Measurements from ENCODE around the gene COPZ1. TPM values are rescaled to one million over a fixed set of nuclear protein-coding genes. Genes with fewer than 3 reads are reported as not detected.
A peak's percentile ranks its signal among the peaks of the same experiment; 100 is the strongest.
"Not testable (repeated sequence)": the region's sequence is repeated elsewhere in the genome, so short reads cannot be mapped to it uniquely, and the experiment has no call there.

COPZ1 gene
- total RNA-seq, 1 donor from 2014 or later, result 160 TPM

DNA sequence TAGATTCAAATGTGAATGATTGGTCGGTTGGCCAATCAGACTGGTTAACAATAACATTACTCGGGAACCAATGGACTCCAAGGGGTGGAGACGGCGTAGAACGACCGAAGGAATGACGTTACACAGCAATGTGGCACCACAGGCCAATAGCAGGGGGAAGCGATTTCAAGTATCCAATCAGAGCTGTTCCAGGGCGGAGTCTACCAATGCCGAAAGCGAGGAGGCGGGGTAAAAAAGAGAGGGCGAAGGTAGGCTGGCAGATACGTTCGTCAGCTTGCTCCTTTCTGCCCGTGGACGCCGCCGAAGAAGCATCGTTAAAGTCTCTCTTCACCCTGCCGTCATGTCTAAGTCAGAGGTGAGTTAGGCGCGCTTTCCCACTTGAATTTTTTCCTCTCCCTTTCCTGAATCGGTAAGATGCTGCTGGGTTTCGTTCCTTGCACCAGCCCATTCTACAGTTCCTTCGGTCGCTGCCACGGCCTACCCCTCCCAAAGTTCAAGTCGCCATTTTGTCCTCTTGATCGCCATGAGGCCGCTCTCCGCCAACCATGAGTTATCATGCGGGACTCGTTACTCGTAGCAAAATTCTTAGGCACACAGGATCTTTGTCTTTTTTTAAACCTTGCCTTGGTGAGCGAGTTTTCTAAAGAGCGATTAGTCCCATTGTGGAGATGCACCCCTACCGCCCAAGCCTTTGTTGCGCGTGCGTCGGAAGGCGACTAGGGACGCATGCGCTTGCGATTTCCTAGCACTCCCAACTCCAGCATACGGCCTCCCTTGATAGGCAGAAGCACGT, 44.3 kb upstream of the COPZ1 start, which contains the start of gene HNRNPA1:
Gene HNRNPA1 (plus strand): TSS at position 259 of the 793 bp plus-strand sequence. CDS start 82 bp downstream, at position 341.
- no peak within 1 kb of the TSS for H3K27ac Mint-ChIP-seq (ENCODE audit: unreplicated experiment)
- H3K4me3 Mint-ChIP-seq, result no peak within 1 kb of the TSS
- peaks cover 44% of the 10 kb centered on the region for H3K4me1 Mint-ChIP-seq
- DNase-seq (ENCODE audit: low read depth, low spot score), result peak; percentile 87
- peaks cover 13% of the 10 kb centered on the region for H3K27me3 Mint-ChIP-seq (ENCODE audit: low read depth)
- TF ChIP-seq, protein P1, sequence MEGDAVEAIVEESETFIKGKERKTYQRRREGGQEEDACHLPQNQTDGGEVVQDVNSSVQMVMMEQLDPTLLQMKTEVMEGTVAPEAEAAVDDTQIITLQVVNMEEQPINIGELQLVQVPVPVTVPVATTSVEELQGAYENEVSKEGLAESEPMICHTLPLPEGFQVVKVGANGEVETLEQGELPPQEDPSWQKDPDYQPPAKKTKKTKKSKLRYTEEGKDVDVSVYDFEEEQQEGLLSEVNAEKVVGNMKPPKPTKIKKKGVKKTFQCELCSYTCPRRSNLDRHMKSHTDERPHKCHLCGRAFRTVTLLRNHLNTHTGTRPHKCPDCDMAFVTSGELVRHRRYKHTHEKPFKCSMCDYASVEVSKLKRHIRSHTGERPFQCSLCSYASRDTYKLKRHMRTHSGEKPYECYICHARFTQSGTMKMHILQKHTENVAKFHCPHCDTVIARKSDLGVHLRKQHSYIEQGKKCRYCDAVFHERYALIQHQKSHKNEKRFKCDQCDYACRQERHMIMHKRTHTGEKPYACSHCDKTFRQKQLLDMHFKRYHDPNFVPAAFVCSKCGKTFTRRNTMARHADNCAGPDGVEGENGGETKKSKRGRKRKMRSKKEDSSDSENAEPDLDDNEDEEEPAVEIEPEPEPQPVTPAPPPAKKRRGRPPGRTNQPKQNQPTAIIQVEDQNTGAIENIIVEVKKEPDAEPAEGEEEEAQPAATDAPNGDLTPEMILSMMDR (conservative IDR thresholded peaks at IDR 0.05), result no peak
- peaks cover 16% of the 10 kb centered on the region for H3K36me3 Mint-ChIP-seq (ENCODE audit: low read depth)
- H3K9me3 Mint-ChIP-seq, result no peaks in the 10 kb centered on the region

DNA sequence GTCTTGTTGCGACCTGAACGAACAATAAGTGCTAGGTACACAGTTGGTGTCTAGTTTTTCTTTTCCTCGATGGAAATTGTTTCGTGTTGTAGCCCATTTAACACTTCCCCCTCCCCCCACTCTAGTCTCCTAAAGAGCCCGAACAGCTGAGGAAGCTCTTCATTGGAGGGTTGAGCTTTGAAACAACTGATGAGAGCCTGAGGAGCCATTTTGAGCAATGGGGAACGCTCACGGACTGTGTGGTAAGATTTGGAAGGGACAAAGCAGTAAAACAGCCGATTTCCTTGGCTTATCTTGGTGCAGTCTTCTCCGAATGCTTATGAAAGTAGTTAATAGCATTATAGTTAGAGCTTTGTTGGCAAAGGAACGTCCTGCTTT, 43.7 kb upstream of the COPZ1 start:
- DNase-seq (ENCODE audit: low read depth, low spot score); H3K27ac Mint-ChIP-seq (ENCODE audit: unreplicated experiment); H3K9me3 Mint-ChIP-seq; H3K4me3 Mint-ChIP-seq: not testable (repeated sequence)
- Mint-ChIP-seq H3K36me3 (ENCODE audit: low read depth) (peaks cover 20% of the 10 kb centered on the region), H3K27me3 (ENCODE audit: low read depth) (peaks cover 16% of the 10 kb centered on the region), H3K4me1 (peaks cover 47% of the 10 kb centered on the region)

DNA sequence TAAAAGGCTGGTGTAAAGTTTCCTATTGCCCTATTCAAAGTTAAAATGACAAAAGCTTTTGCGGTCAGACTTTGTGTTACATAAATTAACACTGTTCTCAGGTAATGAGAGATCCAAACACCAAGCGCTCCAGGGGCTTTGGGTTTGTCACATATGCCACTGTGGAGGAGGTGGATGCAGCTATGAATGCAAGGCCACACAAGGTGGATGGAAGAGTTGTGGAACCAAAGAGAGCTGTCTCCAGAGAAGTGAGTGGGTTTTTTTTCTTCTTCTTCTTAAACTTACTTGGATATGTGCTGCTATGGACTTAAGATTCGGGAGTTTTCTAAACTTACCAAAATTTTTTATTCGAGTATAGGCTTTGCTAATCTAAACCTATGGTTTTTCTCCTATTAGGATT, 43.2 kb upstream of the COPZ1 start:
- H3K27ac Mint-ChIP-seq (ENCODE audit: unreplicated experiment); H3K9me3 Mint-ChIP-seq; H3K4me3 Mint-ChIP-seq; DNase-seq (ENCODE audit: low read depth, low spot score): not testable (repeated sequence)
- Mint-ChIP-seq H3K27me3 (ENCODE audit: low read depth) (peaks cover 16% of the 10 kb centered on the region), H3K36me3 (ENCODE audit: low read depth) (peaks cover 24% of the 10 kb centered on the region), H3K4me1 (peaks cover 47% of the 10 kb centered on the region)

DNA sequence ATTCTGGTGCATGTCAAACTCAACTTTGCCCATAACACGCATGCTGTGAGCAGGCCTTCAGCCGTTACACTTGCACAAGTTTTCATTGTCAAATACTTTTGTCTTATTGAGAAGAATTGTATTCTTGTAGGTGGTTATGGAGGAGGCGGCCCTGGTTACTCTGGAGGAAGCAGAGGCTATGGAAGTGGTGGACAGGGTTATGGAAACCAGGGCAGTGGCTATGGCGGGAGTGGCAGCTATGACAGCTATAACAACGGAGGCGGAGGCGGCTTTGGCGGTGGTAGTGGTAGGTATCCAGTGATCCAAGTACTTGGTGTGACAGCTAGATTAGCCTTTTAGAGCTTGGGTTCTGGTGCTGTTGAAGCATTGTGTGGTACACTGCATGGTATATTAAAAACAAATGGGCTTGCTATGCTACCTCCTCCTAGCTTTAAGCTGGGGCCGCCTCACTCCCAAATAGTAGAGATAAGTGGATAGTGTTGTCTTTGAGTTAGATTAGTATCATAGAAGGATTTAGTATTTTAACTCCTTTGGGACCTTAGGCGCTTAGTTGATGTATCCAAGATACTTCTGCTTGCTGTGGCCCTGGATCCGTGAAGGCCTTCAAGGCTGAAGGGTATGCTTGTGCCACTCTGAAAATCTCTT, 41.9 kb upstream of the COPZ1 start:
- peaks cover 27% of the 10 kb centered on the region for H3K36me3 Mint-ChIP-seq (ENCODE audit: low read depth)
- H3K9me3 Mint-ChIP-seq, result no peaks in the 10 kb centered on the region
- peaks cover 57% of the 10 kb centered on the region for H3K4me1 Mint-ChIP-seq
- H3K4me3 Mint-ChIP-seq, result no peak overlapping the region
- no peak overlapping the region for H3K27ac Mint-ChIP-seq (ENCODE audit: unreplicated experiment)
- no peak for DNase-seq (ENCODE audit: low read depth, low spot score)
- TF ChIP-seq, protein P1 (conservative IDR thresholded peaks at IDR 0.05), result no peak
- H3K27me3 Mint-ChIP-seq (ENCODE audit: low read depth), result peaks cover 16% of the 10 kb centered on the region

DNA sequence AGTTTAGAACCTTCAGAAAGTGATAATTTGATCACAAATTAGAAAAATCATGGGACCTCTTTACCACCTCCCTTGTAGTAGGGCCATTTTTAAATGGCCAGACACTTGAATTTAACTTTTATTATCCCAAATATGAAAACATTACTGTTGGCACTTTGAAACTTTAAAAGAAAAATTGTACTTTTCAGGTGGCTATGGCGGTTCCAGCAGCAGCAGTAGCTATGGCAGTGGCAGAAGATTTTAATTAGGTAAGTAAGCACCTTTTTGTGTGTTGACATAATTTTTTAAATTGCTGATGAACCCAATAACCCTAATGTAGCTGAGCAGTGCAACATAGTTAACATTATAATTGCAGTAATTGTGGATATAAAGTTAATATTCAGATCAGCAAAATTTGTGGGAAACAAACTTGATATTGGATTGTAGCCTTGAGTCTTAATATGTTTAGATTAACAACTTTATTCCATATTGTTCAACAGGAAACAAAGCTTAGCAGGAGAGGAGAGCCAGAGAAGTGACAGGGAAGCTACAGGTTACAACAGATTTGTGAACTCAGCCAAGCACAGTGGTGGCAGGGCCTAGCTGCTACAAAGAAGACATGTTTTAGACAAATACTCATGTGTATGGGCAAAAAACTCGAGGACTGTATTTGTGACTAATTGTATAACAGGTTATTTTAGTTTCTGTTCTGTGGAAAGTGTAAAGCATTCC, 40.7 kb upstream of the COPZ1 start:
- not testable (repeated sequence) for H3K4me3 Mint-ChIP-seq; DNase-seq (ENCODE audit: low read depth, low spot score); H3K9me3 Mint-ChIP-seq
- Mint-ChIP-seq H3K36me3 (ENCODE audit: low read depth) (peaks cover 27% of the 10 kb centered on the region), H3K4me1 (peaks cover 60% of the 10 kb centered on the region), H3K27me3 (ENCODE audit: low read depth) (peaks cover 20% of the 10 kb centered on the region), H3K27ac (ENCODE audit: unreplicated experiment) (peak overlapping the region; percentile 25)

DNA sequence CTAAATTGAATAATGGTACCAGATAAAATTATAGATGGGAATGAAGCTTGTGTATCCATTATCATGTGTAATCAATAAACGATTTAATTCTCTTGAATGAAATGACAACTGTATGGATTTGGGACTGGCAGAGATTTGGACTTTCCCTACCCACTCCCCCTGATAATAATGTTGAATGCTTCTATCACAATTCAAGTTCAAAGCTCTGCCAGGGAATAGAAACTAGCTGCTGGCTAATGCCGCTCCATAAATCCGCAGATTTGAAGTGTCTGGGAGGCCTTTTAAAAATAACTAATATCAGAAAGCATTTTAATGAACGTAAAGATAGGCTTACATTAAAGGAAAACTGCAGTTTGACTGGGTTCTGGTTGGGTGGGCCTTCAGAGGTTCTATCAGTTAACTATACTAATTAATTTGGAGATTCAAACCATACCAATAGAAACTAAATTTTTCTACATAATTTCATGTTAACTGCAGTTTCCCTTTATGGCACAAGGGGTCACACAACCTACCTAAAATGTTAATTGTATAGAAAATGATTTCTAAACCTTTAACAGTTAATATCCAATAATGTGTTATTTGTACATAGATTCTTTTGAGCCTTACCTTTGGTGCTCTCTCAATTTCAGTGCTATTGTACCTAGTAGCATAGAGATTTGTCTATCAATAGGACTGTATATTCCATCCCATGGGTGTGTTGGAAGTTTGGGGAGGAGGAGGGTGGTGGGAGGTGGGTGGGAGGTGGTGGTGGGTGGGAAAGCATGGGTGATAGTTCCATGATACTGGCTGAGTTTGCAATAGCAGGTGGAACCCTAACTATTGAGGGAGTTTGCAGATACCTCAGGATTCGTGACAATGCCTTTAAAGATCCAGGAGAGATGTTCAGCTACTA, 39.5 kb upstream of the COPZ1 start:
- Mint-ChIP-seq H3K27me3 (ENCODE audit: low read depth) (peaks cover 20% of the 10 kb centered on the region), H3K36me3 (ENCODE audit: low read depth) (peaks cover 27% of the 10 kb centered on the region), H3K4me1 (peaks cover 60% of the 10 kb centered on the region), H3K4me3 (no peak overlapping the region), H3K9me3 (no peaks in the 10 kb centered on the region), H3K27ac (ENCODE audit: unreplicated experiment) (peak overlapping the region; percentile 31)
- no peak for DNase-seq (ENCODE audit: low read depth, low spot score)
- TF ChIP-seq, protein P1 (conservative IDR thresholded peaks at IDR 0.05), result peak; percentile 58
